T-cell (primary cell): ENCODE measurements around the gene PTPRM. TPM values are rescaled to one million over a fixed set of nuclear protein-coding genes. Genes with fewer than 3 reads are reported as not detected.

ENCODE experiments used
- ATAC-seq, 4 experiments: fragments of 200-7000 bp in 3 of 4; fragments of 150-1000 bp in 1 of 4; cut with Tn5 transposase; replicated peaks in 1 of 4; 1 replicate in 3 of 4; 2 replicates in 1 of 4; pipeline ENCODE4 v1.10.0; 2021; ENCODE audit warnings: moderate library complexity in 3 of 4, mild to moderate bottlenecking in 2 of 4, moderate number of reproducible peaks in 1 of 4
- CTCF ChIA-PET, 2 donors: fragments of 300-600 bp; sonication (Branson Sonifier 250); formaldehyde crosslinking; loops; one replicate each; lab custom pipeline; 2022; ENCODE audit warnings: antibody characterized with exemption in 2 of 2; lab: Charles Lee
- POLR2A ChIA-PET, 2 donors: fragments of 300-600 bp; sonication (Branson Sonifier 250); formaldehyde crosslinking; loops; one replicate each; lab custom pipeline; 2022; ENCODE audit warnings: antibody characterized with exemption in 2 of 2; lab: Charles Lee
- DNase-seq, 35 experiments: peaks; one replicate each; pipeline versions ENCODE4 v3.0.0 to v3.0.0-alpha.2; 2013 to 2023
- H3K27ac ChIP-seq: one replicate; pipeline ENCODE4 v1.5.1; 2013; ENCODE audit warnings: low read length
- H3K27me3 ChIP-seq, 2 experiments: replicated peaks in 1 of 2; 1 replicate in 1 of 2; 2 replicates in 1 of 2; pipeline versions ENCODE4 v1.6.1 to v1.7.0; 2013; ENCODE audit warnings: low read length in 1 of 2, mixed read lengths in 1 of 2; ENCODE audit not compliant: control insufficient read depth in 2 of 2, insufficient read depth in 2 of 2; ENCODE audit errors: extremely low read depth in 1 of 2
- H3K36me3 ChIP-seq, 2 donors: 1 replicate in 1 of 2; 2 replicates in 1 of 2; pipeline versions ENCODE4 v1.6.1 to v1.7.0; 2013; ENCODE audit warnings: low read length in 1 of 2; ENCODE audit not compliant: control insufficient read depth in 2 of 2, insufficient read depth in 1 of 2; ENCODE audit errors: extremely low read depth in 1 of 2
- H3K4me1 ChIP-seq, 2 experiments: 1 replicate in 1 of 2; 2 replicates in 1 of 2; pipeline versions ENCODE4 v1.6.1 to v1.7.0; 2013; ENCODE audit warnings: low read length in 2 of 2, mixed read lengths in 1 of 2; ENCODE audit not compliant: insufficient read depth in 2 of 2, control insufficient read depth in 1 of 2; ENCODE audit errors: extremely low read depth in 1 of 2
- H3K4me3 ChIP-seq, 2 donors: 1 replicate in 1 of 2; 2 replicates in 1 of 2; pipeline versions ENCODE4 v1.5.1 to v1.7.0; 2013; ENCODE audit warnings: mild to moderate bottlenecking in 2 of 2, low read length in 1 of 2, moderate library complexity in 1 of 2; ENCODE audit not compliant: control insufficient read depth in 1 of 2; ENCODE audit errors: extremely low read depth in 1 of 2
- H3K9me3 ChIP-seq: 2 replicates; pipeline ENCODE4 v1.7.0; 2013
- H3K27ac Mint-ChIP-seq, 2 donors: one replicate each; pipeline ENCODE4 v1.8.0; 2020 to 2021; ENCODE audit warnings: mild to moderate bottlenecking in 2 of 2, mixed read lengths in 2 of 2
- H3K27me3 Mint-ChIP-seq, 2 donors: one replicate each; pipeline ENCODE4 v1.8.0; 2021 to 2022; ENCODE audit warnings: mixed read lengths in 2 of 2
- H3K36me3 Mint-ChIP-seq: one replicate; pipeline ENCODE4 v1.8.0; 2021; ENCODE audit warnings: mixed read lengths
- H3K4me1 Mint-ChIP-seq, 3 donors: one replicate each; pipeline ENCODE4 v1.8.0; 2020 to 2022; ENCODE audit warnings: mixed read lengths in 3 of 3, mild to moderate bottlenecking in 1 of 3
- H3K4me3 Mint-ChIP-seq, 3 donors: one replicate each; pipeline ENCODE4 v1.8.0; 2020 to 2022; ENCODE audit warnings: mild to moderate bottlenecking in 3 of 3, mixed read lengths in 3 of 3, moderate library complexity in 3 of 3
- H3K9me3 Mint-ChIP-seq, 3 donors: one replicate each; pipeline ENCODE4 v1.8.0; 2020 to 2022; ENCODE audit warnings: mixed read lengths in 3 of 3
- WGBS: methylation state at CpG from one replicate; pipeline ENCODE4 v1.1.5; 2013; ENCODE audit warnings: missing lambda C conversion rate; ENCODE audit not compliant: insufficient coverage; 5-methylcytosine and 5-hydroxymethylcytosine counted together
- total RNA-seq, 35 experiments: library from RNA in 6 of 35; stranded (reverse) in 6 of 35; fragments of 120-200 nt in 1 of 35; gene quantifications; one replicate each; pipeline versions ENCODE4 v1.2.1 to v1.2.4 and lab custom pipeline; 2013 to 2026

PTPRM gene
- total RNA-seq, 5 donors from 2014 or later (not counting 1 experiment from before 2014, with no cell fraction given): 4.1 to 47.4 (median 7.1) TPM

DNA sequence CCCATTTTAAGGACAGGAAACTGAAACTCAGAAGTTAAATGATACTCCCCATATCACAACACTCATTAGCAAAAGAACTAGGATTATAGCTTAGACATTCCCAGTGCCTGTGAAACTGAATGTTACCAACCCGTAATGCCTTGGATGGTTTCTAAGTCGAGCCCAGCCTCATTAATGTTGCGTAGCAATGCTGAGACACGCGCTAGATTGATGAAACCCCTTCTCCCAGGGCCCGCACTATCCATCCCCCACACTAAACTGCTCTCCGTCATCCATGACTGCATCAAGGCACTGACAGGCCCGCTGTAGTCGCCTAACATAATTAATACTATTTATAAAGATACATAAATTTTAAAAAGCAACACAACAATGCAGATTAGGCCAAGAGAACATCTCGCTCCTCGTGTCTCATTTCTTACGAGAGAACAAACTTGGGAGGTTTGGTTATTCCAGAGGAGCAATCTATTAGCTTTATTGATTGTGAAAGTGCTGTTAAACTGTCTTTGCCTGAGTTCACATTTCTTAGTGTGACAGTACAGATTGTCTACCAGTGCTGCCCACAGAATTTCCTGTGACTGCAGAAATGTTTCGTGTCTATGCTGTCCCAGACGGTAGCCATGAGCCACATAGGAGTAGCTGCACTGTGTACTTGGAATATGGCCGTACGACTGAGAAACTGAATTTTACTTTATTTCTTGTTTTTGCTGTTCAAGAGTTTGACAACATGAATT is 729.9 kb downstream of the PTPRM start:
- Mint-ChIP-seq H3K27ac (no peak overlapping the region), H3K4me3 (no peak overlapping the region), H3K27me3 (no peaks in the 10 kb centered on the region), H3K4me1 (no peaks in the 10 kb centered on the region), H3K9me3 (no peaks in the 10 kb centered on the region), H3K36me3 (no peaks in the 10 kb centered on the region)
- Histone ChIP-seq H3K4me1 (no peaks in the 10 kb centered on the region), H3K27me3 (no peaks in the 10 kb centered on the region), H3K4me3 (no peak overlapping the region), H3K36me3 (no peaks in the 10 kb centered on the region), H3K27ac (no peak overlapping the region), H3K9me3 (no peaks in the 10 kb centered on the region)
- no peak for DNase-seq
- WGBS: 75% methylated on average over 5 of the region's 16 CpGs
- POLR2A ChIA-PET: no interaction called here
- no peak for ATAC-seq
- CTCF ChIA-PET: no interaction called here

DNA sequence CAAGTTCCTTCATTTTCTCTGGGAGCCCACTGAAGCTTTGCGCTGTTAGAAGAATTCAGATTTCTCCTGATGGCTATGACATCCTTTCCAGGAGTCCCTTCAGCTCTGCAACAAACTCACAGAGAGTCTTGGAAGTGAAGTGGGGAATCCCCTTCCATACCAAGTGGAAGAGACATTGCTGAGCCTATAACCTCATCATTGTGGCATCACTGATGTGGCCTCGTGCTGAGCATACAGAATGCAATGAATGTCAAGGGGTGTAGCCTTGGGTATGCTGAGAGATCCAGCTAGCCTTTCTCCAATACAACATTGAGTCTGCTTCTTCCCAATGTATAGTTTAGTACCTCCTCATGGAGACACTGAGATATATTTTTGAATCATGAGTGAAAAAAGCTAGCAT is 731.1 kb downstream of the PTPRM start:
- no peak for DNase-seq
- ChIA-PET CTCF (no interaction called here), POLR2A (no interaction called here)
- H3K36me3 Mint-ChIP-seq: no peaks in the 10 kb centered on the region
- no peaks in the 10 kb centered on the region for H3K27me3 Mint-ChIP-seq
- no peaks in the 10 kb centered on the region for H3K9me3 Mint-ChIP-seq
- H3K9me3 ChIP-seq: no peaks in the 10 kb centered on the region
- no peak overlapping the region for H3K27ac Mint-ChIP-seq
- H3K27ac ChIP-seq: no peak overlapping the region
- H3K4me1 ChIP-seq: no peaks in the 10 kb centered on the region
- no peaks in the 10 kb centered on the region for H3K36me3 ChIP-seq
- no peak overlapping the region for H3K4me3 ChIP-seq
- H3K27me3 ChIP-seq: no peaks in the 10 kb centered on the region
- ATAC-seq: no peak
- no peaks in the 10 kb centered on the region for H3K4me1 Mint-ChIP-seq
- H3K4me3 Mint-ChIP-seq: no peak overlapping the region
- no CpG with 5 or more reads among the region's 2 CpGs for WGBS

- no peak overlapping the region for H3K4me3 ChIP-seq
- no peak for ATAC-seq
- POLR2A ChIA-PET: no interaction called here
- H3K27me3 Mint-ChIP-seq: no peaks in the 10 kb centered on the region
- no peak overlapping the region for H3K27ac Mint-ChIP-seq
- no peaks in the 10 kb centered on the region for H3K4me1 ChIP-seq
- no peak overlapping the region for H3K4me3 Mint-ChIP-seq
- H3K27me3 ChIP-seq: no peaks in the 10 kb centered on the region
- no peak overlapping the region for H3K27ac ChIP-seq
- 60% methylated on average over 1 of the region's 8 CpGs for WGBS
- DNase-seq: no peak
- CTCF ChIA-PET: no interaction called here
- no peaks in the 10 kb centered on the region for H3K9me3 ChIP-seq
- no peaks in the 10 kb centered on the region for H3K9me3 Mint-ChIP-seq
- H3K4me1 Mint-ChIP-seq: no peaks in the 10 kb centered on the region
- no peaks in the 10 kb centered on the region for H3K36me3 ChIP-seq
- H3K36me3 Mint-ChIP-seq: no peaks in the 10 kb centered on the region
These were observed 732.2 kb downstream of the PTPRM start for GRCh38 chr18:8299054-8299980.

DNA sequence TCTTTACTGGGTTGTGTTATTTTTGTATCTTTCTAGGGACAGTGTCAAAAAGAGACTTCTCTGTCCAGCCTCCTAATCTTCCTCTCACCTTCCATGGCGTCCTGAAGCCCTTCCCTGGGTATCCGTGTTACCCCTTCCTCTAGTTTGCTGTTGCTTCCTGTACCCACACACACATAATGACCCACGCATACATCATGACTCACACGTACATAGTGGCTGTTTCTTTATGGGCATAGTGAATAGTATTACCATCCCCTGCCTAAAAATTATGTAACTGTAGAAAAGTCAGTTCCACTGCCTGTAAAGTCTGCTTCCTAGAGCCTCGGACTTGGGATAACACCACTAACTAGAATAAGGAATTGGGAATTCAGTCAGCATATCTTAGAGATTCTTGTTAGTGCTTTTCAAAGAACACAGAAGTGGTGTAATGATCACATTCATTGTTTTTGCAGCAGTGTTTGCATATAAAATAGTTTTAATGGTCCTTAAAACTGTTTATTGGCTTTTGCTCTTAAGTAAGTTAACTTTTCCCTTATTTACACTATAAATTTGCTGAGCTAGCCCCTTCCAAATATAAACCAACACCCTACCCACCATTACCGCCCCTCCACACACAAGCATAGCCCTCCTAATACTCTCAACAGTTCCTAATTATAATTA is 733.8 kb downstream of the PTPRM start:
- no peak for ATAC-seq
- Histone ChIP-seq H3K27ac (no peak overlapping the region), H3K9me3 (no peaks in the 10 kb centered on the region), H3K4me1 (no peaks in the 10 kb centered on the region), H3K36me3 (no peaks in the 10 kb centered on the region), H3K4me3 (no peak overlapping the region), H3K27me3 (no peaks in the 10 kb centered on the region)
- CTCF ChIA-PET: no interaction called here
- H3K27me3 Mint-ChIP-seq: no peaks in the 10 kb centered on the region
- WGBS: 80% methylated on average over 1 of the region's 6 CpGs
- H3K4me1 Mint-ChIP-seq: no peaks in the 10 kb centered on the region
- H3K4me3 Mint-ChIP-seq: no peak overlapping the region
- DNase-seq: no peak
- no peaks in the 10 kb centered on the region for H3K9me3 Mint-ChIP-seq
- no peaks in the 10 kb centered on the region for H3K36me3 Mint-ChIP-seq
- H3K27ac Mint-ChIP-seq: no peak overlapping the region
- POLR2A ChIA-PET: no interaction called here

- 82% methylated on average over 9 of the region's 10 CpGs for WGBS
- Mint-ChIP-seq H3K27ac (no peak overlapping the region), H3K27me3 (no peaks in the 10 kb centered on the region), H3K4me3 (no peak overlapping the region), H3K4me1 (no peaks in the 10 kb centered on the region), H3K36me3 (no peaks in the 10 kb centered on the region), H3K9me3 (no peaks in the 10 kb centered on the region)
- ChIA-PET POLR2A (interaction anchor here in 1 of 2 donors (0.5 kb wide), 1 partner anchor 115 kb away, joined by 5 read pairs; no protein-coding TSS in a partner anchor), CTCF (no interaction called here)
- no peaks in the 10 kb centered on the region for H3K36me3 ChIP-seq
- H3K27ac ChIP-seq: no peak overlapping the region
- no peak for ATAC-seq
- no peak for DNase-seq
- H3K27me3 ChIP-seq: no peaks in the 10 kb centered on the region
- H3K4me1 ChIP-seq: no peaks in the 10 kb centered on the region
- H3K4me3 ChIP-seq: no peak overlapping the region
- H3K9me3 ChIP-seq: no peaks in the 10 kb centered on the region
These were observed 734.5 kb downstream of the PTPRM start for GRCh38 chr18:8301427-8302172.
